MV-4-11 (cell line): ENCODE data around the gene SLC2A9.
A peak's percentile ranks its signal among the peaks of the same experiment; 100 is the strongest.

ENCODE experiments used
- DNase-seq: peaks from one replicate; lab custom pipeline; 2025; lab: John Stamatoyannopoulos, UW

SLC2A9 gene

GRCh38 chr4:9927341-9928007 lies 93.8 kb downstream of the SLC2A9 start:
- DNase-seq = peak; percentile 11

GRCh38 chr4:9926586-9926985 lies 94.7 kb downstream of the SLC2A9 start:
- no peak for DNase-seq

- DNase-seq = no peak
Measured at GRCh38 chr4:9925750-9926439, 95.4 kb downstream of the SLC2A9 start.

GRCh38 chr4:9924750-9925149 lies 96.5 kb downstream of the SLC2A9 start:
- no peak for DNase-seq

- DNase-seq = no peak
Measured at GRCh38 chr4:9923195-9923812, 98.0 kb downstream of the SLC2A9 start.

GRCh38 chr4:9921326-9921725 lies 100.0 kb downstream of the SLC2A9 start:
- DNase-seq = no peak

- no peak for DNase-seq
Measured at GRCh38 chr4:9920029-9920428, 101.3 kb downstream of the SLC2A9 start.

GRCh38 chr4:9919047-9919446 lies 102.2 kb downstream of the SLC2A9 start:
- DNase-seq = no peak

GRCh38 chr4:9918484-9918883 lies 102.8 kb downstream of the SLC2A9 start:
- no peak for DNase-seq

- no peak for DNase-seq
Measured at GRCh38 chr4:9916937-9917336, 104.4 kb downstream of the SLC2A9 start.

GRCh38 chr4:9916346-9916745 lies 105.0 kb downstream of the SLC2A9 start:
- DNase-seq = no peak

GRCh38 chr4:9913846-9914245 lies 107.5 kb downstream of the SLC2A9 start:
- DNase-seq = no peak

- no peak for DNase-seq
Measured at GRCh38 chr4:9906996-9907395, 114.3 kb downstream of the SLC2A9 start.

GRCh38 chr4:9904976-9905587 lies 116.2 kb downstream of the SLC2A9 start:
- no peak for DNase-seq

- DNase-seq = no peak
Measured at GRCh38 chr4:9903317-9903716, 118.0 kb downstream of the SLC2A9 start.

- no peak for DNase-seq
Measured at GRCh38 chr4:9901257-9901656, 120.0 kb downstream of the SLC2A9 start.

- peak; percentile 7 for DNase-seq
Measured at GRCh38 chr4:9900633-9901032, 120.7 kb downstream of the SLC2A9 start.

GRCh38 chr4:9899306-9900055 lies 121.8 kb downstream of the SLC2A9 start:
- no peak for DNase-seq

- peak; percentile 41 for DNase-seq
Measured at GRCh38 chr4:9898596-9899305, 122.5 kb downstream of the SLC2A9 start.

- DNase-seq = no peak
Measured at GRCh38 chr4:9895333-9895705, 126.0 kb downstream of the SLC2A9 start.

- DNase-seq = peak; percentile 88
Measured at GRCh38 chr4:9894644-9895332, 126.5 kb downstream of the SLC2A9 start.
